HEK293 (cell line): ENCODE data around the gene SPHK1.

Experiments used
- BCL11A ChIP-seq: fragments of 450-650 bp; formaldehyde crosslinking; IDR thresholded peaks from 2 replicates; pipeline ENCODE4 v1.5.1; 2016; ENCODE audit warnings: low read depth, missing biosample characterization, missing genetic modification characterization
- FEZF1 ChIP-seq: fragments of 450-650 bp; formaldehyde crosslinking; IDR thresholded peaks from 2 replicates; pipeline ENCODE4 v1.5.1; 2016; ENCODE audit warnings: missing biosample characterization, missing genetic modification characterization
- GLI2 ChIP-seq: fragments of 450-650 bp; formaldehyde crosslinking; IDR thresholded peaks from 2 replicates; pipeline ENCODE4; 2017; ENCODE audit warnings: missing biosample characterization, missing genetic modification characterization, low read depth, borderline replicate concordance
- KLF9 ChIP-seq: fragments of 450-650 bp; formaldehyde crosslinking; IDR thresholded peaks from 2 replicates; pipeline ENCODE4 v1.5.1; 2016; ENCODE audit warnings: missing biosample characterization, missing genetic modification characterization, low read depth
- MYNN ChIP-seq: fragments of 450-650 bp; formaldehyde crosslinking; IDR thresholded peaks from 2 replicates; pipeline ENCODE4 v1.5.1; 2016; ENCODE audit warnings: missing biosample characterization, missing genetic modification characterization, borderline replicate concordance
- OSR2 ChIP-seq: fragments of 450-650 bp; formaldehyde crosslinking; IDR thresholded peaks from 2 replicates; pipeline ENCODE4 v1.5.1; 2016; ENCODE audit warnings: missing biosample characterization, missing genetic modification characterization
- OVOL3 ChIP-seq: fragments of 450-650 bp; formaldehyde crosslinking; IDR thresholded peaks from 2 replicates; pipeline ENCODE4 v1.5.1; 2016; ENCODE audit warnings: missing biosample characterization, missing genetic modification characterization
- RBAK ChIP-seq: fragments of 450-650 bp; formaldehyde crosslinking; IDR thresholded peaks from 2 replicates; pipeline ENCODE4 v1.5.1; 2016; ENCODE audit warnings: missing biosample characterization, missing genetic modification characterization
- REPIN1 ChIP-seq: fragments of 450-650 bp; formaldehyde crosslinking; IDR thresholded peaks from 2 replicates; pipeline ENCODE4 v1.5.1; 2017; ENCODE audit warnings: missing biosample characterization, missing genetic modification characterization, low read depth
- SCRT2 ChIP-seq: fragments of 450-650 bp; formaldehyde crosslinking; IDR thresholded peaks from 2 replicates; pipeline ENCODE4 v1.5.1; 2016; ENCODE audit warnings: missing biosample characterization, missing genetic modification characterization
- ZBTB20 ChIP-seq: fragments of 450-650 bp; formaldehyde crosslinking; IDR thresholded peaks from 2 replicates; pipeline ENCODE4 v1.5.1; 2016; ENCODE audit warnings: missing biosample characterization, missing genetic modification characterization
- ZBTB7A ChIP-seq: fragments of 450-650 bp; formaldehyde crosslinking; IDR thresholded peaks from 2 replicates; pipeline ENCODE4 v1.5.1; 2016; ENCODE audit warnings: low read depth, missing biosample characterization, missing genetic modification characterization
- ZNF10 ChIP-seq: fragments of 450-650 bp; formaldehyde crosslinking; IDR thresholded peaks from 2 replicates; pipeline ENCODE4 v1.5.1; 2017; ENCODE audit warnings: missing biosample characterization, missing genetic modification characterization
- ZNF175 ChIP-seq: fragments of 450-650 bp; formaldehyde crosslinking; IDR thresholded peaks from 2 replicates; pipeline ENCODE4 v1.5.1; 2016; ENCODE audit warnings: missing biosample characterization, missing genetic modification characterization
- ZNF239 ChIP-seq: fragments of 450-650 bp; formaldehyde crosslinking; IDR thresholded peaks from 2 replicates; pipeline ENCODE4 v1.5.1; 2016; ENCODE audit warnings: missing biosample characterization, missing genetic modification characterization
- ZNF266 ChIP-seq: fragments of 450-650 bp; formaldehyde crosslinking; IDR thresholded peaks from 2 replicates; pipeline ENCODE4 v1.5.1; 2016; ENCODE audit warnings: missing biosample characterization, missing genetic modification characterization, low read depth
- ZNF350 ChIP-seq: fragments of 450-650 bp; formaldehyde crosslinking; IDR thresholded peaks from 2 replicates; pipeline ENCODE4 v1.5.0; 2017; ENCODE audit warnings: missing biosample characterization, mild to moderate bottlenecking, missing genetic modification characterization
- ZNF433 ChIP-seq: fragments of 450-650 bp; formaldehyde crosslinking; IDR thresholded peaks from 2 replicates; pipeline ENCODE4 v1.5.1; 2016; ENCODE audit warnings: missing biosample characterization, missing genetic modification characterization, low read depth
- ZNF514 ChIP-seq: fragments of 450-650 bp; formaldehyde crosslinking; IDR thresholded peaks from 2 replicates; pipeline ENCODE4 v1.5.1; 2016; ENCODE audit warnings: missing biosample characterization, missing genetic modification characterization
- ZNF549 ChIP-seq: fragments of 450-650 bp; IDR thresholded peaks from 2 replicates; pipeline ENCODE4 v1.5.1; 2018; ENCODE audit warnings: missing biosample characterization, missing genetic modification characterization, mild to moderate bottlenecking, inconsistent platforms, moderate library complexity
- ZNF585B ChIP-seq: fragments of 450-650 bp; formaldehyde crosslinking; IDR thresholded peaks from 2 replicates; pipeline ENCODE4 v1.5.1; 2016; ENCODE audit warnings: missing biosample characterization, missing genetic modification characterization
- ZNF624 ChIP-seq: fragments of 450-650 bp; formaldehyde crosslinking; IDR thresholded peaks from 2 replicates; pipeline ENCODE4 v1.5.1; 2017; ENCODE audit warnings: missing biosample characterization, missing genetic modification characterization
- ZNF768 ChIP-seq: fragments of 450-650 bp; formaldehyde crosslinking; IDR thresholded peaks from 2 replicates; pipeline ENCODE4 v1.5.1; 2018; ENCODE audit warnings: missing biosample characterization, mild to moderate bottlenecking, missing genetic modification characterization
- ZNF777 ChIP-seq: fragments of 450-650 bp; formaldehyde crosslinking; IDR thresholded peaks from 2 replicates; pipeline ENCODE4 v1.5.1; 2017; ENCODE audit warnings: missing biosample characterization, missing genetic modification characterization, borderline replicate concordance
- TF ChIP-seq, protein P1 (sequence below): fragments of 450-650 bp; formaldehyde crosslinking; IDR thresholded peaks from 2 replicates; pipeline ENCODE4 v1.5.1; 2016; ENCODE audit warnings: missing biosample characterization, missing genetic modification characterization
- TF ChIP-seq, protein P2 (sequence below): fragments of 450-650 bp; formaldehyde crosslinking; IDR thresholded peaks from 2 replicates; pipeline ENCODE4 v1.5.1; 2016; ENCODE audit warnings: missing biosample characterization, missing genetic modification characterization
- TF ChIP-seq, protein P3 (sequence below): fragments of 450-650 bp; formaldehyde crosslinking; IDR thresholded peaks from 2 replicates; pipeline ENCODE4 v1.5.1; 2016; ENCODE audit warnings: missing biosample characterization, missing genetic modification characterization
- TF ChIP-seq, protein P4 (sequence below): fragments of 450-650 bp; formaldehyde crosslinking; IDR thresholded peaks from 2 replicates; pipeline ENCODE4 v1.5.1; 2016; ENCODE audit warnings: missing biosample characterization, missing genetic modification characterization

The SPHK1 gene

DNA sequence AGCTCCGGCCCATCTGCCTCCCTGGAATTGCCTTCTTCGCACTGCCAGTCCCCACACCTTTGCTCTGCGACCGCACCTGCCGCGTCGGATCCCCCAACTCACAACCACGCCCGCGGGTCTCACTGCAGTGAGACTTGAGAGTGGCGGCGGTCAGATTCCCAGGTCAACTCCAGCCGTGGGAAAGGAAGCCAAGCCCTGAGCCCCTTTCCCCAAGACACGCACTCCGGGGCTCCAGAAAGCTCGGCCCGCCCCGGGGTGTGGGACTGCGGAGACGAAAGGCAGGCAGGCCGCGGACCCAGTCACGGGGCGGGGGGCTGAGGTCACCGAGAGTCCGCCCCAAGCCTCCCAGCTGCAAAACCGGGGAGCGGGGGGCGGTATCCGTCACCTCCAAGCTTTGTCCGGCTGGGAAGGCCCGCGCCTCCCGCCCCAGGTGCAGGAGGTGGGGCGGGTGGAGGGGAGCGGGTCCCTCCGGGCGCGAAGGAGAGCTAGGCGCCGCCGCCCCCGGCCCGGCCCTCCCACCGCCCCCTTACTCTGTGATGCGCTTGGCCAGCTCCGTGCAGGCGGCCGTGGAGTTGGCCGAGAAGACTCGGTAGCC is 31.3 kb upstream of the SPHK1 start (continued):
- TF ChIP-seq, protein P1, sequence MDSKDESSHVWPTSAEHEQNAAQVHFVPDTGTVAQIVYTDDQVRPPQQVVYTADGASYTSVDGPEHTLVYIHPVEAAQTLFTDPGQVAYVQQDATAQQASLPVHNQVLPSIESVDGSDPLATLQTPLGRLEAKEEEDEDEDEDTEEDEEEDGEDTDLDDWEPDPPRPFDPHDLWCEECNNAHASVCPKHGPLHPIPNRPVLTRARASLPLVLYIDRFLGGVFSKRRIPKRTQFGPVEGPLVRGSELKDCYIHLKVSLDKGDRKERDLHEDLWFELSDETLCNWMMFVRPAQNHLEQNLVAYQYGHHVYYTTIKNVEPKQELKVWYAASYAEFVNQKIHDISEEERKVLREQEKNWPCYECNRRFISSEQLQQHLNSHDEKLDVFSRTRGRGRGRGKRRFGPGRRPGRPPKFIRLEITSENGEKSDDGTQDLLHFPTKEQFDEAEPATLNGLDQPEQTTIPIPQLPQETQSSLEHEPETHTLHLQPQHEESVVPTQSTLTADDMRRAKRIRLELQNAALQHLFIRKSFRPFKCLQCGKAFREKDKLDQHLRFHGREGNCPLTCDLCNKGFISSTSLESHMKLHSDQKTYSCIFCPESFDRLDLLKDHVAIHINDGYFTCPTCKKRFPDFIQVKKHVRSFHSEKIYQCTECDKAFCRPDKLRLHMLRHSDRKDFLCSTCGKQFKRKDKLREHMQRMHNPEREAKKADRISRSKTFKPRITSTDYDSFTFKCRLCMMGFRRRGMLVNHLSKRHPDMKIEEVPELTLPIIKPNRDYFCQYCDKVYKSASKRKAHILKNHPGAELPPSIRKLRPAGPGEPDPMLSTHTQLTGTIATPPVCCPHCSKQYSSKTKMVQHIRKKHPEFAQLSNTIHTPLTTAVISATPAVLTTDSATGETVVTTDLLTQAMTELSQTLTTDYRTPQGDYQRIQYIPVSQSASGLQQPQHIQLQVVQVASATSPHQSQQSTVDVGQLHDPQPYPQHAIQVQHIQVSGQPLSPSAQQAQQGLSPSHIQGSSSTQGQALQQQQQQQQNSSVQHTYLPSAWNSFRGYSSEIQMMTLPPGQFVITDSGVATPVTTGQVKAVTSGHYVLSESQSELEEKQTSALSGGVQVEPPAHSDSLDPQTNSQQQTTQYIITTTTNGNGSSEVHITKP (tag by site-specific recombination): no peak
- TF ChIP-seq BCL11A (tag by site-specific recombination) (no peak), ZBTB20 (tag by site-specific recombination) (peak; percentile 1; the same call in 1 of the 2 replicates), ZNF624 (tag by site-specific recombination) (no peak), RBAK (tag by site-specific recombination) (no peak), OSR2 (no peak), ZNF266 (tag by site-specific recombination) (no peak), MYNN (tag by site-specific recombination) (no peak), ZNF239 (tag by site-specific recombination) (no peak), ZNF777 (tag by site-specific recombination) (no peak), SCRT2 (tag by site-specific recombination) (no peak), ZNF549 (no peak), KLF9 (tag by site-specific recombination) (no peak), OVOL3 (tag by site-specific recombination) (no peak), GLI2 (tag by site-specific recombination) (no peak), ZNF433 (tag by site-specific recombination) (no peak), ZNF768 (tag by site-specific recombination) (no peak), REPIN1 (no peak), ZNF350 (tag by site-specific recombination) (no peak), ZNF10 (tag by site-specific recombination) (no peak), ZNF175 (tag by site-specific recombination) (no peak), FEZF1 (no peak), ZNF585B (tag by site-specific recombination) (no peak), ZBTB7A (no peak), ZNF514 (no peak)
- TF ChIP-seq, protein P2, sequence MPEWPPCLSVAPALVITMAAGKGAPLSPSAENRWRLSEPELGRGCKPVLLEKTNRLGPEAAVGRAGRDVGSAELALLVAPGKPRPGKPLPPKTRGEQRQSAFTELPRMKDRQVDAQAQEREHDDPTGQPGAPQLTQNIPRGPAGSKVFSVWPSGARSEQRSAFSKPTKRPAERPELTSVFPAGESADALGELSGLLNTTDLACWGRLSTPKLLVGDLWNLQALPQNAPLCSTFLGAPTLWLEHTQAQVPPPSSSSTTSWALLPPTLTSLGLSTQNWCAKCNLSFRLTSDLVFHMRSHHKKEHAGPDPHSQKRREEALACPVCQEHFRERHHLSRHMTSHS: no peak
- TF ChIP-seq, protein P3, sequence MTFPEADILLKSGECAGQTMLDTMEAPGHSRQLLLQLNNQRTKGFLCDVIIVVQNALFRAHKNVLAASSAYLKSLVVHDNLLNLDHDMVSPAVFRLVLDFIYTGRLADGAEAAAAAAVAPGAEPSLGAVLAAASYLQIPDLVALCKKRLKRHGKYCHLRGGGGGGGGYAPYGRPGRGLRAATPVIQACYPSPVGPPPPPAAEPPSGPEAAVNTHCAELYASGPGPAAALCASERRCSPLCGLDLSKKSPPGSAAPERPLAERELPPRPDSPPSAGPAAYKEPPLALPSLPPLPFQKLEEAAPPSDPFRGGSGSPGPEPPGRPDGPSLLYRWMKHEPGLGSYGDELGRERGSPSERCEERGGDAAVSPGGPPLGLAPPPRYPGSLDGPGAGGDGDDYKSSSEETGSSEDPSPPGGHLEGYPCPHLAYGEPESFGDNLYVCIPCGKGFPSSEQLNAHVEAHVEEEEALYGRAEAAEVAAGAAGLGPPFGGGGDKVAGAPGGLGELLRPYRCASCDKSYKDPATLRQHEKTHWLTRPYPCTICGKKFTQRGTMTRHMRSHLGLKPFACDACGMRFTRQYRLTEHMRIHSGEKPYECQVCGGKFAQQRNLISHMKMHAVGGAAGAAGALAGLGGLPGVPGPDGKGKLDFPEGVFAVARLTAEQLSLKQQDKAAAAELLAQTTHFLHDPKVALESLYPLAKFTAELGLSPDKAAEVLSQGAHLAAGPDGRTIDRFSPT (tag by site-specific recombination): no peak
- TF ChIP-seq, protein P4, sequence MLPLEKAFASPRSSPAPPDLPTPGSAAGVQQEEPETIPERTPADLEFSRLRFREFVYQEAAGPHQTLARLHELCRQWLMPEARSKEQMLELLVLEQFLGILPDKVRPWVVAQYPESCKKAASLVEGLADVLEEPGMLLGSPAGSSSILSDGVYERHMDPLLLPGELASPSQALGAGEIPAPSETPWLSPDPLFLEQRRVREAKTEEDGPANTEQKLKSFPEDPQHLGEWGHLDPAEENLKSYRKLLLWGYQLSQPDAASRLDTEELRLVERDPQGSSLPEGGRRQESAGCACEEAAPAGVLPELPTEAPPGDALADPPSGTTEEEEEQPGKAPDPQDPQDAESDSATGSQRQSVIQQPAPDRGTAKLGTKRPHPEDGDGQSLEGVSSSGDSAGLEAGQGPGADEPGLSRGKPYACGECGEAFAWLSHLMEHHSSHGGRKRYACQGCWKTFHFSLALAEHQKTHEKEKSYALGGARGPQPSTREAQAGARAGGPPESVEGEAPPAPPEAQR (tag by site-specific recombination): no peak
